RCC 7860 (cell line): ENCODE results near the gene NCAN.
"Not testable (repeated sequence)": the region's sequence is repeated elsewhere in the genome, so short reads cannot be mapped to it uniquely, and the experiment has no call there.

Source experiments
- DNase-seq: peaks from one replicate; pipeline ENCODE4 v3.0.0-alpha.2; 2015; ENCODE audit warnings: low spot score
- FAIRE-seq: peaks from 2 replicates; lab custom pipeline; 2012; peaks lifted over from hg19 to GRCh38; lab: Jason Lieb, UNC

Gene NCAN

DNA sequence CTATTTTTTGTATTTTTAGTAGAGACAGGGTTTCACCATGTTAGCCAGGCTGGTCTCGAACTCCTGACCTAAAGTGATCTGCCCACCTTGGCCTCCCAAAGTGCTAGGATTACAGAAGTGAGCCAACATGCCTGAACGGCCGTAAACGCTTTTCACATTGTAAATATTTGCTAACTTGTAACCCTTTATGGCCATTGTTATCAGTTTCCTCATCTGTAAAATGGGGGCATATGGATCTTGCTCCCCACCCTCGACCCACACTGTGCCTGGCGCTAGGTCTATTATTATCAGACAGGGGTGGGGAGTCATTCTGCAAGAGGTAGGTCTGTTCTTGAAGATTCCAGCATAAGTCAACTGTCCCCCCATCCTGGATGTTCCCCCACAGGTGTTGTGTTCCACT is 11.9 kb downstream of the NCAN start:
- DNase-seq (no peak), FAIRE-seq (no peak)

DNA sequence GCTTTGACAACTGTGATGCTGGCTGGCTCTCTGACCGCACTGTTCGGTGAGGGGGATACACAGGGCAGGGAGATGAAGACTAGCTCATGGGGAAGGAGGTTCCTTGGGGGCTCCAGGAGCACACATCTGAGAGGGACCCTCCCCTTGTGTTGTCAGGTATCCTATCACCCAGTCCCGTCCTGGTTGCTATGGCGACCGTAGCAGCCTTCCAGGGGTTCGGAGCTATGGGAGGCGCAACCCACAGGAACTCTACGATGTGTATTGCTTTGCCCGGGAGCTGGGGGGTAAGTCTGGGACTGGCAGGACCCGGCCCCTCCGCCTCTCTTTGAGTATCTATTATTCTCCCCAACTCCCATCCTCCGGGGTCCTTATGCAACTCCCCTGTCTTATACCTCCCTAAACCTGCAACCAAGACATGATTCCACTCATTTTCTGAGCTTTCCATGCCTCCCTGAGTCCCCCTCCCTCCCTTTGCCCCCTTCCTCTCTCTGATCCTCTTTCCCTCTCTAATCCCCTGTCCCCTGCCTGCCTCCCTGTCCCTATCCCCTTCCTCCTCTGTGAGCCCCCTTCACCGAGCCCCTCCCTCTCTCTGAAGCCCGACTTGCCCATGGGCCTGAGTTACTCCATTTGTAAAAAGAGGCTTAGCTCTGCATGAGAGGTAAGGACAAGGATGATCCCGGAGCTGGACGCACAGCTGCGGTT is 12.5 kb downstream of the NCAN start:
- FAIRE-seq (no peak), DNase-seq (no peak)

GRCh38 chr19:19224852-19225494 is 13.2 kb downstream of the NCAN start:
- FAIRE-seq (no peak), DNase-seq (no peak)

- DNase-seq (no peak), FAIRE-seq (no peak)
Observed at GRCh38 chr19:19226204-19226603, 14.4 kb downstream of the NCAN start.

DNA sequence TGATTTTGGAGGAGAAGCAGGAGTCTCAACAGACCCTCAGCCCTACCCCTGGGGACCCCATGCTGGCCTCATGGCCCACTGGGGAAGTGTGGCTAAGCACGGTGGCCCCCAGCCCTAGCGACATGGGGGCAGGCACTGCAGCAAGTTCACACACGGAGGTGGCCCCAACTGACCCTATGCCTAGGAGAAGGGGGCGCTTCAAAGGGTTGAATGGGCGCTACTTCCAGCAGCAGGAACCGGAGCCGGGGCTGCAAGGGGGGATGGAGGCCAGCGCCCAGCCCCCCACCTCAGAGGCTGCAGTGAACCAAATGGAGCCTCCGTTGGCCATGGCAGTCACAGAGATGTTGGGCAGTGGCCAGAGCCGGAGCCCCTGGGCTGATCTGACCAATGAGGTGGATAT is 14.9 kb downstream of the NCAN start:
- DNase-seq (no peak), FAIRE-seq (no peak)

GRCh38 chr19:19227217-19227616 is 15.5 kb downstream of the NCAN start:
- no peak for DNase-seq
- FAIRE-seq = no peak

DNA sequence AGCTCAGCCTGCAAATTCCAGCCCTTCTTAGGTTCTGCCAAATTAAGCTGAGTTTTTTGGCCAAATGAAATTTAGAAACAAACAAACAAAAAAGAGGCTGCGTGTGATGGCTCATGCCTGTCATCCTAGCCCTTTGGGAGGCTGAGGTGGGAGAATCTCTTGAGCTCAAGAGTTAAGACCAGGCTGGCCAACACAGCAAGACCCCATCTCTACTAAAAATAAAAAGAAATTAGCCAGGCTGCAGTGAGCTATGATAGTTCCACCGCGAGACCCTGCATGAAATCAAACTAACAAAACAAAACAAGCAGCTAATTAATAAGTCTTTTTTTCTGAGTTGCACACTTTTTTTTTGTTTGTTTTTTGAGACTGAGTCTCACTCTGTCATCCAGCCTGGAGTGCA is 17.9 kb downstream of the NCAN start:
- no peak for FAIRE-seq
- no peak for DNase-seq

DNA sequence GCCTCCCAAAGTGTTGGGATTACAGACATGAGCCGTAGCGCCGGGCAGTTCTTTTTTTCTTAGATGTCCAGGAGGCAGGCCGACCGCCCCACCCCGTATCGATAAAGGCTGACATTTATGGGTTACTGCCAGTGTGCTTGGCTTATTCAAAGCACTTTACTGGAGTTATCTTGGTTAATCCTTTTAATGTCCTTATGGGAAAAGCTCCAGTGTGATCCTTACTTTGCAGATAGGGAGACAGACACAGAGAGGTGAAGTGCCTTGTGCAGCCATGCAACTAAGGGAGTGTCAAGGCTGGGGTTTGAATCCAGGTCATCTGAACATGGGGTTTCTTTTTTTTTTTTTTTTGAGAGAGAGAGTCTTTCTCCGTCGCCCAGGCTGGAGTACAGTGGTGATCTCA is 19.2 kb downstream of the NCAN start:
- no peak for FAIRE-seq
- DNase-seq = no peak

- no peak for FAIRE-seq
Observed at GRCh38 chr19:19232261-19232721, 20.5 kb downstream of the NCAN start.

DNA sequence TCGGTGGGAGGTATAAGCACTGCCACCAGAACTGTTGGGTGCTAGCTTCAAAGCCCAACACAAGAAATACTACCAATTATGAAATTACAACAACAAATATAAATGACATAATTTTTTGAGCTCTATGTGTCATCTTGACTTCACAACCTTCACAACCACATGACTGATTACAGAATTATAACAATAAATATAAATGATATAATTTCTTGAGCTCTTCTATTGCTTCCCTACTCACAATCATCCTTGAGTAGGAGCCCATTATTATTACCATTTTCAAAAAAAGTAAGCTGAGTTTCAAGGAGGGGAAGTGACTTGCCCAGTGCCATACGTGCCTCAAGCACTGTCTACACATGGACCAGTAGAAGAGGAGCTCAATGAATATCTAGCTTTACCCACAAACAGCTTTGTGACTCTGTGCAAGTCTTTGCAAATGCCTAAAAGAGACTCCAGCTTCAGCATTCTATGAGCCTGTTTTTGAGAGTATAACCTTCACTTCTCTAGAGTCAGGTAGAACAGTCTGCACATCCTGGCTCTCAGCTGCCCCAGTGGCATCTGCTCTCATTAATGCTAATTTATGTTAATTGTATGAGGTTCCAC is 22.6 kb downstream of the NCAN start:
- DNase-seq = no peak
- FAIRE-seq = no peak

More at GRCh38 chr19:19232261-19232721, 20.5 kb downstream of the NCAN start:
- no peak for DNase-seq

DNA sequence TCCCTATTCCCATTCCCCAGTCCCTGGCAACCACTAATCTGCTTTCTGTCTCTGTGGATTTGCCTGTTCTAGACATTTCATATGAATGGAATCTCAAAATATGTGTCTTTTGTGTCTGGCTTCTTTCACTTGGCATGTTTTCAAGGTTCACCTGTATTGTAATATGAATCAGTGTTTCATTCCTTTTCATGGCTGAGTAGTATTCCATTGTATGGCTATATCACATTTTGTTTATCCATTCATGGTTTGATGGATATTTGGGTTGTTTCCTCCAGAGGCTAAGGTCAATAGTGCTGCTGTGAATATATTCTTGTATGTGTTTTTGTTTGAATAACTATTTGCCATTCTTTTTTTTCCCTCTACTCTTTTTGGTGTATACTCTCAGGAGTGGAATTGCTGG is 24.4 kb downstream of the NCAN start:
- FAIRE-seq = no peak
- DNase-seq = no peak

DNA sequence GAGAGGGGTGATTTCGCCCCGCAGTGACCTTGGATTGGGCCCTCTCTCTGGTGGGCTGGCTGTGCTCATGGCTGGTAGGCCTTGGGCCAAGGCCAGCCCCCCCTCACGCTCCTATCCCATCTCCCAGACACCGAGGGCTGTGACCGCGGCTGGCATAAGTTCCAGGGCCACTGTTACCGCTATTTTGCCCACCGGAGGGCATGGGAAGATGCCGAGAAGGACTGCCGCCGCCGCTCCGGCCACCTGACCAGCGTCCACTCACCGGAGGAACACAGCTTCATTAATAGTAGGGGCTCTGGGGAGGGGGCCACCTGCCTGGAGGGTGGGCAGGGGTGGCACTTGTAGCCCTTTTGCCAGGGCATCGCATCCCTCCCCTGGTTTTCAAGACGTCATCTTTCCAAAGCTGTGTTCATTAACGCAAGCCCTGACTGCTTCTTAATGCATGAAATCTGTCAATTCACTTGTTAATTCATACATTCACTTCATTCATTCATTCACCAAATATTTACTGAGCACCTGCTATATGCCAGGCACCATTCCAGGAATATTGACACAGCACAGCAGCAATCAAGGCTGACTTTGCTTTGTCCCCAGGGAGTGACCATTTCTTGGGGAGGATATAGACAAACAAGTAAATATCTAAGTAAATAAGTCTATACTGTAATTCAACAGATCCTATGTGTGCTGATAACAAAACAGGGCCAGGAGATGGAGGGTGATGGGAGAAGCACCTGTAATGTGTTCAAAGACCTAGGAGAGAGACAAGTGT is 26.6 kb downstream of the NCAN start:
- FAIRE-seq (no peak), DNase-seq (no peak)

- FAIRE-seq (no peak), DNase-seq (no peak)
Observed at GRCh38 chr19:19239675-19240074, 27.9 kb downstream of the NCAN start.

DNA sequence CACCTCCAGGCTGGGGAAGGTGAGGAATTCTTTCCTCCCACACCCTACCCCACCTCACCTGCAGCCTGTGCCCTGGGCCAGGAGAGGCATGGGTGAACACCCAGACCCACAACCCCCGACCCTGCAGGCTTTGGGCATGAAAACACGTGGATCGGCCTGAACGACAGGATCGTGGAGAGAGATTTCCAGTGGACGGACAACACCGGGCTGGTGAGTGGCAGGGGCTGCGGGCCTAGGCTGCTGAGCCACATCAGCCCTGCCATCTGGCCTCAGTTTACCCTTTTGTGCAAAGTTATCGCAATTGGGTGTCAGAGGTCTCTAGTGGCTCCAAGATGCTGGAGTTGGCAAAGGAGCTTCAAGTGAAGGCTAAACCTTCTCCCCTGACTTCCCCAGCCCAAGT is 28.7 kb downstream of the NCAN start:
- no peak for FAIRE-seq
- DNase-seq = no peak

DNA sequence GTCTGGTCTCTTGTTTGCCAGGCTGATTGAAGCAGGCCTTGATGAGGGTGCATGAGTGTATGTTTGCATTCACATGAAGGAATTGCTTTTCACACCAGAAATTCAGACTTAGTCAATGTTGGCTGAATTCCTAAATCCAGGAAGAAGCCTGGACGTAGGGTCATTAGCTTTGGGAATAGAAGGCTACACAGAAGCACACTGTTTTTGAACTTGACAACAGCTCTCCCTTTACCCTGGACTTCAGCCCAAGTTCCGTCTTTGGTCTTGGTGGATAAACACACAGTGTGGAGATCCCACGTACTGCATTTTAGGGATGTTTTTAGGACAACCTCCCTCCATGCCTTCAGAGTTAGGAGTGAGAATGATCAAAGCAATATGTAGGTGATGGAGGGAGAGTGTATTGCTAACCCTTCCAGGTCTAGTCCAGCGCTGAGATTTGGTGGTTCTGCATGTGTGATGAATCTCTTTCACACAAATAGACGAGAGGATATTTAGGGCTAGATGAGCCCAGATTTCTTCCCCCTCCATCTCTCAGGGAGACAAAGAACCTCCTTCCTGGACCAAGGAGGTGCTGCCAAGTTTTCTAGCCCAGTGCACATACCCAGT is 38.5 kb downstream of the NCAN start:
- DNase-seq (no peak), FAIRE-seq (no peak)

DNA sequence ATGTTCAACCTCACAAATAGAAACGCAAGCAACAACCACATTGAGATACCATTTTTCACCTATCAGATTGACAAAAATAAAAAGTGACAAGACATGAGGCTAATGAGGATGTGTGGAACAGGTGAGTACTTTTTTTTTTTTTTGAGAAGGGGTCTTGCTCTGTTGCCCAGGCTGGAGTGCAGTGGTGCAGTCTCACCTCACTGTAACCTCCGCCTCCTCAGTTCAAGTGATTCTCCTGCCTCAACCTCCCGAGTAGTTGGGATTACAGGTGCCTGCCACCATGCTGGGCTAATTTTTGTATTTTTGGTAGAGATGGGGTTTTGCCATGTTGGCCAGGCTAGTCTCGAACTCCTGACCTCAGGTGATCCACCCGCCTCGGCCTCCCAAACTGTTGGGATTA is 41.7 kb downstream of the NCAN start:
- DNase-seq, FAIRE-seq: not testable (repeated sequence)

DNA sequence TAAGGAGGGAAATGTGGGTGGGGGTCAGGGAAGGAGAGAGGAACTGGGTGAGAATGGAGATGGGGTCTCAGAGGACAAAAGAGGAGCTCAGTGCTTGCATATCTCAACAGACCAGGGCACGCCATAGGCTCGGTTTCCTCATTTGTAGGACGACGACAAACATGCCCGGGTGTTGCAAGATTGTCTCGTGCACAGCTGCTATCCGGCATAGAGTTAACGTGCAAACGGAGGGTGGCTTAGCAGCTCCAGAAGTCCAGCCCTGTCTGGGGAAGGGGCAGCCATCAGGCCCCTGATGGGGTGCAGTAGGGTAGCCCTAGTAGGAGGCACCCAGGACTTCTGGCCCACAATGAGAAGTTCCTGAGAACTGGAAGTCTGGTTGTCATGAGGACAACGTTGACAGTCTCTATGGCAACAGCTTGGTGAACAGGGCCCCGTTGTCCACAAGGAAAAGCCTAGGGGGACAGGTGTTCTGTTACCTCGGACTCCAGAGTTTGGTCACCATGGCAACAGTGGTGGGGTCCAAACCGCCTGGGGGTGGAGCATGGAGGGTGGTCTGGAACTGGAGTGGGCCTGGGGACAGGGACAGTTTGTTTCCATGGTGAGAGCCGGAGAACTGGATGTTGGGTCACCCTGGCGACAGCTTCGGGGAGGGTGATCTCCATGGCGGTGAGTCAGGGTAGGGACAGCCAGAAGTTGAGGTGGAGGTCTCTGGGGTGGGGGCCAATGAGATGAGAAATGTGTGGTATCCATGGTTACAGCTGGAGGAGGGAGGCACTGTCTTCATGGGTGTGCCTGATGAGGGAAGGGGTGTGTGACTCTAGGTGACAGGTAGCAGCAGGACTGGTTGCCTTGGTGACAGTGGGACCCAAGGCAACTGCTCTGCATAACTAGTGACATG is 44.6 kb downstream of the NCAN start:
- FAIRE-seq (no peak), DNase-seq (no peak)

DNA sequence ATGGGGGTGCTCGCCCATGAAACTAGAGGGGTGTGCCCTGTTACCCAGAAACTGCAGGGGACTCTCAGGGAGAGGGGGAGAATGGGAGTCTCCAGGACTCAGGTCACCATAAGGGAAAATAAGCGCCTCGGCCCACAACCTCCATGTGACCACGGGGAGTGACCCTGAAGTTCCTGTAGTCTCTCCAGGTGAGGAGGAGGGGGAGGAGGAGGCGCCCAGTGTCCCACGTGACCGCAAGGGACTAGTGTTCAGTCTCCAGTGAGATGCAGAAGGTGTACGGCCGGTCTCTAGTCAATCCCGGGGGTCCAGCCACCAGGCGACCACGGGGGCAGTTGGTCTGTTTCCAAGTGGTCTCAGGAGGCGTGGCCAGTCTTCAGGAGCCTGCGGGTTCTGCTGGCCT is 45.4 kb downstream of the NCAN start:
- DNase-seq = no peak
- no peak for FAIRE-seq

DNA sequence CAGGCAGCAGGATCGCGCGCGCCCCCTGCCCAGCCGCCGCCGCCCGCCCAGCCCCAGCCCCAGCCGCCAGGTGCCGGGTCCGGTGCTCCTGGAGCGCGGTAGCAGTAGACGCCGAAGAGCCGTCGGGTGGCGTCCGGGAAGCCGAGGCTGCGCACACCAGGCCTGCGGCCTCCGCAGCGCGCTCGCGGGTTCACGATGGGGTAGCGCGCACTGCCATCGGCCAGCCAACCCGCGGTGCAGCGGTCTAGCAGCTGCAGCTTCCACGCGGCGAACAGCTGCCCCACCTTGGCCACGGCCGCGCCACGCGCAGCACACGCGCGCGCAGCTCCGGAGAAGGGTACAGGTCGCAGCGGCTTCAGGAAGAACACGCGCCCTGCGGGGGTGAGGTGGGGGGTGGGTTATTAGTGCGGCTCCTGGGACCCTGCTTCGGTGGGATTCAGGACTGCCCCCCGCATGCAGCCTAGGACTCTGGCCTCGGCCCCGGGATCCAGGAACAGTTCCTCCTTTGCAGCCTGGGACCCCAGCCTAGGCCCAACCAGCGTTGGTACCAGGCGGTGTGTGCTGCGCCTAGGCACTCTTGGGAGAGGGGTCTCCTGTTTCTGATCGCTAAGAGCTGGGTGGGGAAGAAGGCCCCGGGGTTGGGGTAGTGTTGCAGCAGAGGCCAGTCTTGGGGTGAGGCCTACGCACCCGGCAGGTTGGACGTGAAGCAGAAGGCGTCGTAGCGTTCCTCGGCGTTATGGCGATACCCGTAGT is 46.3 kb downstream of the NCAN start:
- no peak for DNase-seq
- no peak for FAIRE-seq
